BLaER1 (cell line): ENCODE measurements around the gene PLS3.

ENCODE experiments used
- H3K27ac ChIP-seq: shearing (Covaris generic); formaldehyde crosslinking; 2 replicates; pipeline ENCODE4 v1.8.1; 2022
- H3K27me3 ChIP-seq: shearing (Covaris generic); formaldehyde crosslinking; 2 replicates; pipeline ENCODE4 v1.8.1; 2022
- H3K36me3 ChIP-seq: shearing (Covaris generic); formaldehyde crosslinking; 2 replicates; pipeline ENCODE4 v1.8.1; 2022
- H3K4me1 ChIP-seq: shearing (Covaris generic); formaldehyde crosslinking; 2 replicates; pipeline ENCODE4 v1.8.1; 2022
- H3K4me2 ChIP-seq: shearing (Covaris generic); formaldehyde crosslinking; 2 replicates; pipeline ENCODE4 v1.8.1; 2022
- H3K4me3 ChIP-seq: shearing (Covaris generic); formaldehyde crosslinking; 2 replicates; pipeline ENCODE4 v1.8.1; 2022
- H3K9ac ChIP-seq: shearing (Covaris generic); formaldehyde crosslinking; 2 replicates; pipeline ENCODE4 v1.8.1; 2022
- H3K9me3 ChIP-seq: shearing (Covaris generic); formaldehyde crosslinking; 2 replicates; pipeline ENCODE4 v1.8.1; 2022
- H4K20me1 ChIP-seq: shearing (Covaris generic); formaldehyde crosslinking; 2 replicates; pipeline ENCODE4 v1.8.1; 2022
- Cebpa-rat ChIP-seq: shearing (Covaris generic); IDR thresholded peaks from 2 replicates; pipeline ENCODE4 v1.8.1; 2022

Gene PLS3

GRCh38 chrX:115697806-115698205, 136.8 kb downstream of the PLS3 start:
- no peak overlapping the region for H3K27ac ChIP-seq
- no peaks in the 10 kb centered on the region for H3K4me1 ChIP-seq
- no peak for TF ChIP-seq Cebpa-rat
- H3K4me3 ChIP-seq = no peak overlapping the region
- H3K36me3 ChIP-seq = no peaks in the 10 kb centered on the region
- H4K20me1 ChIP-seq = no peaks in the 10 kb centered on the region
- H3K4me2 ChIP-seq = no peak overlapping the region
- H3K27me3 ChIP-seq = peaks cover 50% of the 10 kb centered on the region
- no peak overlapping the region for H3K9ac ChIP-seq
- H3K9me3 ChIP-seq = no peaks in the 10 kb centered on the region
